ENCODE data around the gene R3HCC1L.

GRCh38 chr10:98208925-98209324 is 74.5 kb downstream of the R3HCC1L start:
- TF ChIP-seq CTCF (IDR thresholded peaks at IDR 0.05) (no peak), POLR2AphosphoS5 (IDR thresholded peaks at IDR 0.05) (no peak), POLR2A (IDR thresholded peaks at IDR 0.05) (no peak)
